GM23338 (cell line): ENCODE measurements around the gene DR1.

Source experiments
- CTCF ChIP-seq, 2 experiments: fragments of 200-600 bp in 1 of 2; sonication (generic) in 1 of 2; conservative IDR thresholded peaks; 2 replicates each; pipeline versions ENCODE4 v1.5.1 to v1.6.1; 2016 to 2017; ENCODE audit warnings: antibody characterized with exemption in 2 of 2, low read depth in 2 of 2, mild to moderate bottlenecking in 2 of 2, moderate library complexity in 1 of 2
- EZH2 ChIP-seq: fragments of 200-600 bp; sonication (generic); IDR thresholded peaks from one replicate; pipeline ENCODE4 v1.8.0; 2017; ENCODE audit warnings: antibody characterized with exemption, mild to moderate bottlenecking, low read depth; ENCODE audit not compliant: unreplicated experiment
- EZH2phosphoT487 ChIP-seq: fragments of 200-600 bp; sonication (generic); IDR thresholded peaks from one replicate; pipeline ENCODE4 v1.8.1; 2018; ENCODE audit warnings: antibody characterized with exemption; ENCODE audit not compliant: unreplicated experiment
- JUNB ChIP-seq: IDR thresholded peaks from one replicate; pipeline ENCODE4 v1.6.1; 2016; ENCODE audit warnings: antibody characterized with exemption; ENCODE audit not compliant: unreplicated experiment
- NANOG ChIP-seq: IDR thresholded peaks from 2 replicates; pipeline ENCODE4 v1.6.1; 2016; ENCODE audit warnings: antibody characterized with exemption, borderline replicate concordance
- POLR2AphosphoS5 ChIP-seq: IDR thresholded peaks from 2 replicates; pipeline ENCODE4 v1.6.1; 2016; ENCODE audit warnings: antibody characterized with exemption, low read depth
- TF ChIP-seq, protein P1 (sequence below): IDR thresholded peaks from one replicate; pipeline ENCODE4 v1.6.1; 2018; ENCODE audit warnings: antibody characterized with exemption; ENCODE audit not compliant: unreplicated experiment

DNA sequence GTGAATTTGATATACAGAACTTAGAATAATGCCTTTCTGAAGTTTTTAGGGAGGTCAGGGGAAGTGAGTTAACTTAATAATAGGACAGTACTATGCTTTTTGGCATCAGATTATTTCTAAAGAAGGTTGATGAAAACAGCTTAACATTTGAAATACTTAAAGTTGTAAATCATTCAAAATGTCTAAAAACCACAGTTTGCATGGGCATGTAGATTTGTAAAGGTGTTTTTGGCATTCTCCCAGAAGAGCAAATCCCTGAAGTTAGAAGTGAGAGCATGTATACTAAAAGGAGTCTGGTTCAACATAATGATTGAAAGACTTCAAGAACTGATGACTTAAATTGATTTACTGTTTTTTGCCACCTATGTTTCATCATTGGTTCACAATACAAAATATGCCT lies 6.7 kb downstream of the DR1 start:
- TF ChIP-seq CTCF (conservative IDR thresholded peaks at IDR 0.05; ENCODE audit: low read depth in 2 of 2), result no peak
- TF ChIP-seq POLR2AphosphoS5, result no peak
- no peak for TF ChIP-seq EZH2
- no peak for TF ChIP-seq NANOG
- TF ChIP-seq, protein P1, sequence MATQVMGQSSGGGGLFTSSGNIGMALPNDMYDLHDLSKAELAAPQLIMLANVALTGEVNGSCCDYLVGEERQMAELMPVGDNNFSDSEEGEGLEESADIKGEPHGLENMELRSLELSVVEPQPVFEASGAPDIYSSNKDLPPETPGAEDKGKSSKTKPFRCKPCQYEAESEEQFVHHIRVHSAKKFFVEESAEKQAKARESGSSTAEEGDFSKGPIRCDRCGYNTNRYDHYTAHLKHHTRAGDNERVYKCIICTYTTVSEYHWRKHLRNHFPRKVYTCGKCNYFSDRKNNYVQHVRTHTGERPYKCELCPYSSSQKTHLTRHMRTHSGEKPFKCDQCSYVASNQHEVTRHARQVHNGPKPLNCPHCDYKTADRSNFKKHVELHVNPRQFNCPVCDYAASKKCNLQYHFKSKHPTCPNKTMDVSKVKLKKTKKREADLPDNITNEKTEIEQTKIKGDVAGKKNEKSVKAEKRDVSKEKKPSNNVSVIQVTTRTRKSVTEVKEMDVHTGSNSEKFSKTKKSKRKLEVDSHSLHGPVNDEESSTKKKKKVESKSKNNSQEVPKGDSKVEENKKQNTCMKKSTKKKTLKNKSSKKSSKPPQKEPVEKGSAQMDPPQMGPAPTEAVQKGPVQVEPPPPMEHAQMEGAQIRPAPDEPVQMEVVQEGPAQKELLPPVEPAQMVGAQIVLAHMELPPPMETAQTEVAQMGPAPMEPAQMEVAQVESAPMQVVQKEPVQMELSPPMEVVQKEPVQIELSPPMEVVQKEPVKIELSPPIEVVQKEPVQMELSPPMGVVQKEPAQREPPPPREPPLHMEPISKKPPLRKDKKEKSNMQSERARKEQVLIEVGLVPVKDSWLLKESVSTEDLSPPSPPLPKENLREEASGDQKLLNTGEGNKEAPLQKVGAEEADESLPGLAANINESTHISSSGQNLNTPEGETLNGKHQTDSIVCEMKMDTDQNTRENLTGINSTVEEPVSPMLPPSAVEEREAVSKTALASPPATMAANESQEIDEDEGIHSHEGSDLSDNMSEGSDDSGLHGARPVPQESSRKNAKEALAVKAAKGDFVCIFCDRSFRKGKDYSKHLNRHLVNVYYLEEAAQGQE, result no peak
- TF ChIP-seq EZH2phosphoT487, result no peak
- TF ChIP-seq JUNB, result no peak
